ENCODE measurements around the gene GCC2. TPM values are rescaled to one million over a fixed set of nuclear protein-coding genes. Genes with fewer than 3 reads are reported as not detected.

The GCC2 gene
- 28.2 TPM for total RNA-seq (2021; ENCODE audit: unreplicated experiment)
- 4.5 and 5.6 TPM in 2 replicates for polyA plus RNA-seq (2012)
- percentile 82 among the genes with signal in this experiment for Bru-seq, nascent RNA
- BruChase-seq, experiment 1, labeled RNA remaining after a 6-hour chase, result percentile 77 among the genes with signal in this experiment
- BruChase-seq, experiment 2, labeled RNA remaining after a 2-hour chase, result percentile 77 among the genes with signal in this experiment
- long read RNA-seq, full-length matches to known transcripts, result 1 of 35 reads
- long read RNA-seq, partial matches to known transcripts, result 26 of 35 reads
- long read RNA-seq, other reads (novel, unspliced or antisense), result 8 of 35 reads

- intact Hi-C loops (cut with micrococcal nuclease), result no loop called here
- H3K9me3 ChIP-seq (ENCODE audit: control insufficient read depth in 1 of 2, insufficient read depth in 1 of 2, low read depth in 1 of 2, low read length in 2 of 2), result no peaks in the 10 kb centered on the region
- POLR2A ChIA-PET, result interaction anchor here (0.8 kb wide), 1 partner anchor 85 kb away, joined by 5 read pairs; no protein-coding TSS in a partner anchor
- H2AFZ ChIP-seq (ENCODE audit: low read depth, low read length, poor library complexity, severe bottlenecking), result peak within 1 kb of the TSS; percentile 87
- peaks cover 8 to 10% of the 10 kb centered on the region in 2 experiments; a peak in 2 of 4 replicates for H3K36me3 ChIP-seq (ENCODE audit: control insufficient read depth in 1 of 2, insufficient read depth in 2 of 2, low read length in 2 of 2)
- no peaks in the 10 kb centered on the region for H3K9me2 ChIP-seq (ENCODE audit: insufficient read depth)
- H3K27me3 ChIP-seq (ENCODE audit: insufficient read depth, low read length), result no peaks in the 10 kb centered on the region
- H3K9ac ChIP-seq (ENCODE audit: low read length), result peak within 1 kb of the TSS; percentile 83
- peaks cover 13% of the 10 kb centered on the region for H3K79me2 ChIP-seq (ENCODE audit: insufficient read depth, low read length)
- CTCF ChIA-PET, result interaction anchor here (0.5 kb wide), 1 partner anchor 9 kb away, joined by 3 read pairs; no protein-coding TSS in a partner anchor
- RAD21 ChIA-PET (ENCODE audit: low non-redundant PET in 1 of 2, low total read pairs in 2 of 2, uncharacterized antibody in 2 of 2, unreplicated experiment in 2 of 2), result no interaction called here
- H3K27ac ChIP-seq (ENCODE audit: low read depth, low read length), result peak within 1 kb of the TSS; percentile 75
- peaks cover 5 to 12% of the 10 kb centered on the region in 2 experiments; a peak in 3 of 4 replicates for H3K4me1 ChIP-seq (ENCODE audit: control insufficient read depth in 1 of 2, insufficient read depth in 2 of 2, low read length in 2 of 2)
- peak within 1 kb of the TSS; percentile 96 to 98 for H3K4me3 ChIP-seq (replicated peaks in 1 of 2; ENCODE audit: low read depth in 1 of 2, low read length in 2 of 2)
- TSS peak; percentile 89 for BruUV-seq (replicated peaks)
- no peaks in the 10 kb centered on the region for H4K20me1 ChIP-seq (ENCODE audit: insufficient read depth)
- ATAC-seq, result peak; percentile 94
- H3K4me2 ChIP-seq (ENCODE audit: low read length), result peak within 1 kb of the TSS; percentile 82
- peak; percentile 86 for DNase-seq (ENCODE audit: low read depth, low spot score)
- peak; percentile 83 for TF ChIP-seq SIN3A (IDR thresholded peaks at IDR 0.05; ENCODE audit: low read depth)
- peak; percentile 91 for TF ChIP-seq ELF1 (IDR thresholded peaks at IDR 0.05; ENCODE audit: borderline replicate concordance, low read depth)
- TF ChIP-seq EGR1 (IDR thresholded peaks at IDR 0.05; ENCODE audit: low read depth), result no peak
- TF ChIP-seq JUND (IDR thresholded peaks at IDR 0.05), result no peak
- no peak for TF ChIP-seq ZBTB33 (IDR thresholded peaks at IDR 0.05; ENCODE audit: extremely low read depth, insufficient replicate concordance, low read length)
- no peak for TF ChIP-seq ATF3 (IDR thresholded peaks at IDR 0.05)
- TF ChIP-seq EZH2 (IDR thresholded peaks at IDR 0.05), result no peak
- no peak for TF ChIP-seq RAD21 (IDR thresholded peaks at IDR 0.05; ENCODE audit: low read depth)
- no peak for TF ChIP-seq FOSL1 (IDR thresholded peaks at IDR 0.05; ENCODE audit: low read depth)
- peak; percentile 31 for TF ChIP-seq POLR2A (IDR thresholded peaks at IDR 0.05; ENCODE audit: borderline replicate concordance, extremely low read depth, insufficient read depth, insufficient read length)
- peak; percentile 71 for TF ChIP-seq YY1 (IDR thresholded peaks at IDR 0.05; ENCODE audit: extremely low read depth, insufficient replicate concordance, low read depth, low read length)
- peak; percentile 89 for TF ChIP-seq POLR2AphosphoS5 (IDR thresholded peaks at IDR 0.05; ENCODE audit: low read depth, low read length)
- TF ChIP-seq REST (IDR thresholded peaks at IDR 0.05; ENCODE audit: low read depth), result no peak
- peak; percentile 40 for TF ChIP-seq SP1 (IDR thresholded peaks at IDR 0.05; ENCODE audit: low read depth)
- TF ChIP-seq CEBPB (IDR thresholded peaks at IDR 0.05; ENCODE audit: low read depth), result no peak
- no peak for TF ChIP-seq CTCF (IDR thresholded peaks at IDR 0.05 in 2 of 3, conservative IDR thresholded peaks at IDR 0.05 in 1 of 3; ENCODE audit: borderline replicate concordance in 1 of 3, insufficient read depth in 1 of 3, low read depth in 2 of 3, low read length in 2 of 3)
- TF ChIP-seq SRF (IDR thresholded peaks at IDR 0.05; ENCODE audit: low read depth), result no peak; the same call in 1 of the 2 replicates
- no peak for TF ChIP-seq MAX (IDR thresholded peaks at IDR 0.05)
Measured at GRCh38 chr2:108448678-108449409, at the start of gene GCC2. Gene GCC2 (plus strand): TSS chr2:108449206. CDS start chr2:108449275, 69 bp downstream.
